CD4-positive, alpha-beta T cell treated with Interleukin-1 beta for 1 hour (primary cell): ENCODE data around the gene UBAP1L.
A peak's percentile ranks its signal among the peaks of the same experiment; 100 is the strongest.
"Not testable (repeated sequence)": the region's sequence is repeated elsewhere in the genome, so short reads cannot be mapped to it uniquely, and the experiment has no call there.

ENCODE experiments used
- DNase-seq, 2 donors: peaks; one replicate each; pipeline ENCODE4 v3.0.0-alpha.2; 2020 to 2022

UBAP1L gene

GRCh38 chr15:65082303-65082953 is 32.6 kb downstream of the UBAP1L start:
- DNase-seq = peak in 1 of 2 donors; percentile 12

DNA sequence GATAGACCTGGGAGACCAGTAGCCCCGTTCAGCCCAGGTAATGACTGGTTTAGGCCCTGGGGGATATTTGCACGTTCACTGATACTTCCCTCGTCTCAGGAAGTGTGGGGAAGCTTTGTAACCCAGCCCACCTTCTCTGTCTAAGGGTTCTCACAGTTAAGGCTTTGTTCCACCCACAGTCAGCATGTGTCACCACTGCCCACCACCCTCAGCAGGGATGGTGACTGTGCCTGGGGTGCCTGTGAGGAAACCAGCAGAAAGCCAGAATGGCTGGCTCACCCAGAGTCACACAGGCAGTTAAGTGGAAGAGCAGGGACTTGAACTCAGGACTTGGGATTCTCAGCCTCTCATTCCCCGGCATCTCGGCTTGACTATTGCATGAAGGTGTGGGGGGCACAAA is 33.2 kb downstream of the UBAP1L start:
- no peak for DNase-seq

- no peak for DNase-seq
Measured at GRCh38 chr15:65081270-65081669, 33.7 kb downstream of the UBAP1L start.

- no peak for DNase-seq
Measured at GRCh38 chr15:65079580-65079979, 35.4 kb downstream of the UBAP1L start.

DNA sequence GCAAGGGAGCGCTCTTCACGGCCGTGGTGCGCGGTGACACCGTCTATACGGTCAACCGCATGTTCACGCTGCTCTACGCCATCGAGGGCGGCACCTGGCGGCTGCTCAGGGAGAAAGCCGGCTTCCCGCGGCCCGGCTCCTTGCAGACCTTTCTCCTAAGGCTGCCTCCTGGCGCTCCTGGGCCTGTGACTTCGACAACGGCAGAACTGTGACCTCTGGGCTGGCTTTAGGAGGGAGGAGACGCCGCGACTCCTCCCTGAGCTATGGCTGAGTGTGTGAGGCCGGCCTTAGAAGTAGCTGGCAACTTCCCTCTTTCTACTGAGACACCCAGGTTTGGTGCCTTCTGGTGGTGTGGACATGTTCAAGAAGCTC is 37.0 kb downstream of the UBAP1L start:
- peak; percentile 37 to 44 for DNase-seq

DNA sequence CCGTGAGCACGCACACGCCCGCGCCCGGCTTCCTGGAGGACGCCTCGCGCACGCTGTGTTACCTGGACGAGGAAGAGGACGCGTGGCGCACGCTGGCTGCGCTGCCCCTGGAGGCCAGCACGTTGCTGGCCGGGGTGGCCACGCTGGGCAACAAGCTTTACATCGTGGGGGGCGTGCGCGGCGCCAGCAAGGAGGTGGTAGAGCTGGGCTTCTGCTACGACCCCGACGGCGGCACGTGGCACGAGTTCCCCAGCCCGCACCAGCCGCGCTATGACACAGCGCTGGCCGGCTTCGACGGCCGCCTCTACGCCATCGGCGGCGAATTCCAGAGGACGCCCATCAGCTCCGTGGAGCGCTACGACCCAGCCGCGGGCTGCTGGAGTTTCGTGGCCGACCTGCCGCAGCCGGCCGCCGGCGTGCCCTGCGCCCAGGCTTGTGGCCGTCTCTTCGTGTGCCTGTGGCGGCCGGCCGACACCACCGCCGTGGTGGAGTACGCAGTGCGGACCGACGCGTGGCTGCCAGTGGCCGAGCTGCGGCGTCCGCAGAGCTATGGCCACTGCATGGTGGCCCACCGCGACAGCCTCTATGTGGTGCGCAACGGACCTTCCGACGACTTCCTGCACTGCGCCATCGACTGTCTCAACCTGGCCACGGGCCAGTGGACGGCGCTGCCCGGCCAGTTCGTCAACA is 37.6 kb downstream of the UBAP1L start:
- DNase-seq = no peak

GRCh38 chr15:65076486-65077290 is 38.3 kb downstream of the UBAP1L start, which contains the start of gene KBTBD13:
Gene KBTBD13 (plus strand): TSS chr15:65076746. CDS start chr15:65076816, 70 bp downstream.
- no peak for DNase-seq

GRCh38 chr15:65075607-65076395 is 39.2 kb downstream of the UBAP1L start:
- not testable (repeated sequence) for DNase-seq

GRCh38 chr15:65074946-65075345 is 40.1 kb downstream of the UBAP1L start:
- DNase-seq = not testable (repeated sequence)

- no peak for DNase-seq
Measured at GRCh38 chr15:65072617-65073016, 42.4 kb downstream of the UBAP1L start.

DNA sequence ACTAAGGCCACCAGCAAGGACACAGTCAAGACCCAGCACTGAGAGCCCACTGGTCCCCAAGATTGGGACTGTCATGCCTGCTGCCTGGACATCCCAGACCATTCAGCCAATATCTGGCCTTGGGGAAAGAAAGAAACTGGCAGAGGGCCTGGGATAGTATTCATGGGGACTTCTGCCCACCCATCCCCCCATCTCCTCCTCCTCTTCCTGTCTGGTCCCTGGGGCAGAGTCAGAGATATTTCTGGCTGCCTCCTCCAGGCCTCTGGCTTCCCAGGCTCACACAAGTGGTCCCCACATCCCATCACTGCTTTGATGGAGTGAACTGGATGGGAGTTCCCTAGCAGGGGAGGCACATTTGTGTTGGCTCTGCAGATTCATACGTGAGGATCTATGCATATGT is 43.0 kb downstream of the UBAP1L start:
- no peak for DNase-seq

- no peak for DNase-seq
Measured at GRCh38 chr15:65071381-65071811, 43.6 kb downstream of the UBAP1L start.

DNA sequence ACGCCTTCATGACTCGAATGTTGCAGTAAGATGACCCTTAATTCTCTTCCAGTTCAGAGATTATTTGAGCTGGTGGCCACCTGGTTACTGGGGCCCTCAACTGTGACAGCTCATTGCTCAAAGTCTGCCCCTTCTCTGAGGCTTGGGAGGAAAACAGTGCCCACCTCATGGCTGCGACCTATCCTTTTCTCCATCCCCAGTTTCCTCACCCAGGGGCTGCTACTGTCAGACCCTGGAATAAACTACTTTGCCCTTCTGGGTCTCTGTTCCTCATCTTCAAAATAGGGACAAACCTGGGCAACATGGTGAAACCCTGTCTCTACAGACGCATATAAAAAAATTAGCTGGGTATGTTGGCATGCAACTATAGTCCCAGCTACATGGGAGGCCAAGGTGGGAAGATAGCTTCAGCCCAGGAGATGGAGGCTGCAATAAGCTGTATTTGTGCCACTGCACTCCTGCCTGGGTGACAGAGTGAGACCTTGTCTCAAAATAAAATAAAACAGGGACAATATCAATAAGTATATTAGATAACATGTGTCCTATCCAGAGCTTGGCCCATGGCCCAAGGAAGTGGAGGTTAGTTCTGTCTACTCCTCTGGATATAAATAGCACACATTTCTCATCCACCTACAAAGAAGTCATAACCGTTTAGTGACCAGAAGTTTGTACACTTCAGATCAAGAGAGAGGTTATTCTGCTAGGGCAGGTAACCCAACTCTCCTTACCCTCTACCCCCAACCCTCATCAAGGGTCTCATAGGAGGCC is 45.0 kb downstream of the UBAP1L start:
- DNase-seq = no peak

DNA sequence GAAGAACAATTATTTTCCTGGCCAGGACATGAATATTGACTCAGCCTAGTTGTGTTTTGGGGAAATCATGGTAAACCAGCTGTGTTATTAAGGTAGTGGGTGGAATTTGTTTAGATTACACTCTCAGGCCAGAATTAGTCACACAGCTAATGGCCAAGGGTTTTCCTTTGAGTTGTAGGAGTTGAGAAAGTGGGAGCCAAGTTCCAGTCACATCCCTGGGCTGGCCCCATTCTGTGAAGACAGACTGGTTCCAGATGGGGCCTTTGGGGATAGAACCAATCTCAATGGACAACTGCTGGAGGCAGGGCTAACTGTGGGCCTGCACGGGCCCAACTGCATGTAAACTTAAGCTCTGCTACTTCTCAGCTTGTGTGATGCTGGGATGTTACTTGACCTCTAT is 45.8 kb downstream of the UBAP1L start:
- DNase-seq = no peak

GRCh38 chr15:65068403-65068788 is 46.6 kb downstream of the UBAP1L start:
- DNase-seq = no peak

GRCh38 chr15:65067645-65068402 is 47.2 kb downstream of the UBAP1L start, which contains the start of gene RASL12:
Gene RASL12 (minus strand): TSS chr15:65067991. CDS start chr15:65067835, 156 bp downstream.
- DNase-seq = no peak

DNA sequence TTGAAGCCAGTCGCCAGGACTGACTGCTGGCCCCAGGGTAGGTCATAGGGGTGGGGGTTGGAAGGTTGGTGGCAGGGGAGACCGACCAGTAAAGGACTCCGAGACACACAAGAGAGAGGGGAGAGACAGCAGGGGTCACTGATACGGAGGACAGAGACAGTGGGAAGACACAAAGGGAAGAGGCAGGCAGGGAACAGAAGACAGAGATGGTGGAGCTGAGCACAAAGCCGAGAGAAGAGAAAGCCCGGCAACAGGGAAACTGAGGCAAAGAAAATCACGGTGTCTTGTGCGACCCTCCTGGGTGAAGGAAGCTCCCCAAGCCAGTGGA is 47.7 kb downstream of the UBAP1L start:
- no peak for DNase-seq

DNA sequence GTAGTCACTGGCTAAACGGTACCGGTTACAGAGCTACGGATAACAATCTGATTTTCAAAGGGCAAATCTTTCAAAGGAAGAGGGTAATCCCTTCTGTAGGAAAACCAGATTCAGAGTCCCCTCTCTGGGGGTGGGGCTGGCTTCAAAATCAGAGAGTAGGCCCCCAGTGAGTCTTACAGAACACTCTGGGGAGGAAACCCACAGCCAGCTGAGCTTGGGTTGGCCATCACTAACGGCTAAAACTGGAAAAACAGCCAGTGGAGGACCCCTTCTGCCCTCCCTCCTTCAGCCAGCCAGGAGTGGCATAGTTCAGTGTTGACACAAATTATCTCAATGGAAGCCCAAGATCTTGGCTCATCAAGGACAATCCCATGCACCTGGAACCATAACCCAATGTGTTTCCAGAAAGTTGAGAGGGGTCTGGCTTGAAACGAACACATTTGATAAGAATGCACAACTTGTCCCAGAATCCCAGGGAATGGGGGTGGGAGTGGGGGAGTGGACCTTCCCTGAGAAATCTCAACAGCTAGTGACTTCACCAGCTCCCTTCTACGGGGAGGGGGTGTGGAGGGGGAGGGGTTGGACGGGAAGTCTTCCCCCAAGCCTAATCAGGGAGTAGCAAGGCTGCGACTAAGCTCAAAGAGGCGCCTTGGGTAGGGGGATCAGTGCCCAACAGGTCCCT is 48.2 kb downstream of the UBAP1L start:
- DNase-seq = no peak

DNA sequence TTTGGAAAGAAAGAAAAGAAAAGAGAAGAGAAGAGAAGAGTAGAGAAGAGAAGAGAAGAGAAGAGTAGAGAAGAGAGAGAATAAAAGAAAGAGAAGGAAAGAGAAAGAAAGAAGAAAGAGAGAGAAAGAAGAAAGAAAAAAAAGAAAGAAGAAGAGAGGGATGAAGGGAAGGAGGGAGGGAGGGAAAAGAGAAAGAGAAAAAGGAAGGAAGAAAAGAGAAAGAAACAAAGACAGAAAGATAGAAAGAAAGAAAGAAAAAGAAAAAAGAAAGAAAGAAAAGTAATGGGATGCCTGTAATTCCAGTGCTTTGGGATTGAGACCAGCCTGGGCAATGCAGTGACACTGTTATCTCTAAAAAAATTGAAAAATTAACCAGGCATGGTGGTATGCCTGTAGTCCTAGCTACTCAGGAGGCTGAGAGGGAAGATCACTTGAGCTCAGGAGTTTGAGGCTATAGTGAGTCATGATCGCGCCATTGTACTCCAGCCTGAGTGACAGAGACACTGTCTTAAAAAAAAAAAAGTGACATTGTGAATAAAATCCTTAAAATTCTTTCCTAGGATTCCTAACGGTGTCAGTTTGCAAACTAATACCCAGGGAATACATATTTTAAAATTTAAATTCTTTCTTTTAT is 48.9 kb downstream of the UBAP1L start:
- DNase-seq = no peak

DNA sequence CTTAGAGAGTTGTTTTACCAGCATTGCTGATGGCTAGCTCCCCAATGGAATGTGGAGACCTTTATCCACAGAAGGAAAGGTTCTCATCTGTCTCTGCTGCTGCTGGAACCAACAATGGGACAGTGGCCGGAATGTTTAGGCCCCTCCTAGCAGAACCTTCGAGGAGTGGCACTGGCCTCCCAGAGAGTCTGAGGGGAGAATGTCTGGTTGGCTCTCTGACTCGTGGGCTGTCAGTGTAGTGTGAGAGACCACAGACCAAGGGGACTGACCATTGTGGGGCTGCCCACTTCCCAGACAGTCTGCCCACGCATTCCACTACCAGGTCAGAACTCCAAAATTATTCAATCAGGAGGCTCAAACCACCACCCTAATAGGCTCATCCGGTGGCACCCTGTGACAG is 52.3 kb downstream of the UBAP1L start:
- DNase-seq = no peak
